Activated naive CD4-positive, alpha-beta T cell treated with anti-CD3 and anti-CD28 coated beads, Interleukin-2, amount 50 U/mL, for 24 hours (primary cell): ENCODE data around the gene PPP2CA.
"Not testable (repeated sequence)": the region's sequence is repeated elsewhere in the genome, so short reads cannot be mapped to it uniquely, and the experiment has no call there.

ENCODE experiments used
- H3K27ac Mint-ChIP-seq: one replicate; pipeline ENCODE4 v1.8.0; 2021; ENCODE audit warnings: mild to moderate bottlenecking, mixed read lengths
- H3K27me3 Mint-ChIP-seq: one replicate; pipeline ENCODE4 v1.8.0; 2021; ENCODE audit warnings: mixed read lengths
- H3K36me3 Mint-ChIP-seq: one replicate; pipeline ENCODE4 v1.8.0; 2021; ENCODE audit warnings: mixed read lengths
- H3K4me1 Mint-ChIP-seq: one replicate; pipeline ENCODE4 v1.8.0; 2021; ENCODE audit warnings: mixed read lengths
- H3K4me3 Mint-ChIP-seq: one replicate; pipeline ENCODE4 v1.8.0; 2021; ENCODE audit warnings: mild to moderate bottlenecking, mixed read lengths
- H3K9me3 Mint-ChIP-seq: one replicate; pipeline ENCODE4 v1.8.0; 2021; ENCODE audit warnings: mixed read lengths

PPP2CA gene

GRCh38 chr5:134224888-134225779 is 739 bp downstream of the PPP2CA start:
- H3K9me3 Mint-ChIP-seq = no peaks in the 10 kb centered on the region
- H3K4me1 Mint-ChIP-seq = peaks cover 51% of the 10 kb centered on the region
- peak overlapping the region; percentile 99 for H3K27ac Mint-ChIP-seq
- H3K27me3 Mint-ChIP-seq = no peaks in the 10 kb centered on the region
- H3K36me3 Mint-ChIP-seq = peaks cover 20% of the 10 kb centered on the region
- H3K4me3 Mint-ChIP-seq = peak overlapping the region; percentile 88

DNA sequence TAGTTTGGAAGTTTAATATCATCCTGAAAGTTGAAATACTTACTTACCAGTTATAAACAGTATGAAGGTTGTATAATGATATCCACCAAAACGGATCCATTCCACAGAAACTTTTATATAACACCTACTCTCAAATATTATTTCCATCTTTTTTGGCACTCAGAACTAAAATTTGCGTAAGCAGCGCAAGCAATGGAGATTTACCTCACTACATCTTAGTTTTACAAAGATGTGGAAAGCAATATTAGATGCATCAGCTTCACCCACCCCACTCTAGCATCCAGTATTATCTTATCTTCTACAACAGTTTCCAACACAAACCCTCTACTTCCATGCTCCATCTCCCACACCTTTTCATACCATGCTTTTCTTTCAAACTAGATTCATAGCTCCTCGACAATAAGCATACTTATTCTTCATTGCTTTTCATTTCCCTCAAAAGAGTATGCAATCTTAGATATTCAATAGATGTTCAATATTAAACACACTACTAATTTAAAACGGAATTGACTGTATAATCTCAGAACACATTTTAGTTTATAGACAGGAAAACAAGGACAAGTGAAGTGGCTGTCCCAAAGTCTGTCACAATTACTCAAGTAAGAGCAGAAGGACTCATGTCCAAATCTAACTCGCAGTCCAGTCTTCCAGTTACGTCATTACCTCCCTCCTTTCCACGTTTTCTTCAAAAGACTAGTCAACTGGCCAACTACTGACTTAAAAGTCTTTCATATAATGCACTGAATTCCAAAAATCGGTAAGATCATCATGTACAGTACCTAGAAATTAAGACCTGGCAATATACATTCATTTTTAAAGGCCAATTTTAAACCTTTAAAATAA is 2.2 kb downstream of the PPP2CA start:
- peak overlapping the region; percentile 31 for H3K27ac Mint-ChIP-seq

GRCh38 chr5:134221690-134222089 is 4.2 kb downstream of the PPP2CA start:
- H3K9me3 Mint-ChIP-seq, H3K27me3 Mint-ChIP-seq, H3K27ac Mint-ChIP-seq: not testable (repeated sequence)
- peak overlapping the region; percentile 61 for H3K4me3 Mint-ChIP-seq
- H3K36me3 Mint-ChIP-seq = peaks cover 23% of the 10 kb centered on the region
- peaks cover 75% of the 10 kb centered on the region for H3K4me1 Mint-ChIP-seq

More for the DNA sequence above, 2.2 kb downstream of the PPP2CA start:
- Mint-ChIP-seq H3K4me3 (peak overlapping the region; percentile 88), H3K4me1 (peaks cover 66% of the 10 kb centered on the region), H3K36me3 (peaks cover 22% of the 10 kb centered on the region), H3K27me3 (no peaks in the 10 kb centered on the region), H3K9me3 (no peaks in the 10 kb centered on the region)

GRCh38 chr5:134215757-134216156 is 10.1 kb downstream of the PPP2CA start:
- H3K36me3 Mint-ChIP-seq = peaks cover 10% of the 10 kb centered on the region
- no peaks in the 10 kb centered on the region for H3K9me3 Mint-ChIP-seq
- peaks cover 84% of the 10 kb centered on the region for H3K4me1 Mint-ChIP-seq
- no peaks in the 10 kb centered on the region for H3K27me3 Mint-ChIP-seq
- no peak overlapping the region for H3K27ac Mint-ChIP-seq
- H3K4me3 Mint-ChIP-seq = no peak overlapping the region

DNA sequence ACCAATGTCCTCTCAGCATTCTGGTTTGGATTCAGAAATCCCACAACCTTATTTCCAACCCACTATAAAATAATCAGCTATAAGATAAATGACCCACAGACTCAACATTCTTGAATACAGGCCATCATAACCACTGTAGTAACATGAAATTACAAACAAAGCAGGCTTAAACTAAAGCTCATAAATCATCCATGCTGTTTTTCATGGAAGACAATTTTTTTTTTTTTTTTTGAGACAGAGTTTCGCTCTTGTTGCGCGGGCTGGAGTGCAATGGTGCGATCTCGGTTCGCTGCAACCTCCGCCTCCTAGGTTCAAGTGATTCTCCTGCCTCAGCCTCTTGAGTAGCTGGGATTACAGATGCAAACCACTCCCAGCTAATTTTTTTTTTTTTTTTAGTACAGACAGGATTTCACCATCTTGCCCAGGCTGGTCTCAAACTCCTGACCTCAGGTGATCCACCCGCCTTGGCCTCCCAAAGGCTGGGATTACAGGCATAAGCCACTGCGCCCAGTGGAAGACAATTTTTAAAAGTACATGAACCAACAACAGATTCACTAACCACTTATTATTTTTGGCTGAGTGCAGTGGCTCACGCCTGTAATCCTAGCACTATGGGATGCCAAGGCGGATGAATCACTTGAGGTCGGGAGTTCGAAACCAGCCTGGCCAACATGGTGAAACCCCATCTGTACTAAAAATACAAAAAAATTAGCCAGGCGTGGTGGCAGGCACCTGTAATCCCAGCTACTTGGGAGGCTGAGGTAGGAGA is 14.4 kb downstream of the PPP2CA start:
- not testable (repeated sequence) for H3K4me3 Mint-ChIP-seq, H3K27me3 Mint-ChIP-seq, H3K9me3 Mint-ChIP-seq, H3K36me3 Mint-ChIP-seq
- Mint-ChIP-seq H3K4me1 (peaks cover 78% of the 10 kb centered on the region), H3K27ac (peak overlapping the region; percentile 65)

GRCh38 chr5:134209477-134210245 is 16.2 kb downstream of the PPP2CA start:
- peaks cover 76% of the 10 kb centered on the region for H3K4me1 Mint-ChIP-seq
- peaks cover 5% of the 10 kb centered on the region for H3K36me3 Mint-ChIP-seq
- no peaks in the 10 kb centered on the region for H3K27me3 Mint-ChIP-seq
- H3K27ac Mint-ChIP-seq = no peak overlapping the region
- no peak overlapping the region for H3K4me3 Mint-ChIP-seq
- H3K9me3 Mint-ChIP-seq = no peaks in the 10 kb centered on the region

GRCh38 chr5:134207696-134208095 is 18.2 kb downstream of the PPP2CA start:
- peaks cover 5% of the 10 kb centered on the region for H3K36me3 Mint-ChIP-seq
- H3K4me3 Mint-ChIP-seq = no peak overlapping the region
- H3K27me3 Mint-ChIP-seq = no peaks in the 10 kb centered on the region
- H3K9me3 Mint-ChIP-seq = no peaks in the 10 kb centered on the region
- peak overlapping the region; percentile 55 for H3K27ac Mint-ChIP-seq
- peaks cover 64% of the 10 kb centered on the region for H3K4me1 Mint-ChIP-seq

DNA sequence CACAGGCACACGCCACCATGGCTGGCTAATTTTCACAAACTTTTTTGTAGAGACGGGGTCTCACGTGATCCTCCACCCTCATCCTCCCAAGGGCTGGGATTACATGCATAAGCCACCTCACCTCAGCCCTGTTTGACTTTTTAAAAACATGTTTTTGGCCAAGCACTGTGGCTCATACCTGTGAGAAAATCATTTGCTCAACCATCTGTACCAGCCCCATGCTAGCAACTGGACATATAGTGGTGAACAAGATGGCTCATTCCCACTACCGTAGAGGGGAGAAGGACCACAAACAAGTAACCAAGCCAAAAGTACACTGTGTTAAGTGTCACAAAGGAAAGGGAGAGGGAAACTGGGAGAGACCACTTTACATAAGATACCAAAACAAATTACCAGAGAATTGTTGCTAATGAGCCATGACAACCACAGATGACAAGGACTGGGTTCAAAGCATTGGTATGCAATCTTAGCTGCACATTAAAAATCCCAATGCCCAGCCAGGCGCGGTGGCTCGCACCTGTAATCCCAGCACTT is 19.2 kb downstream of the PPP2CA start:
- no peak overlapping the region for H3K27ac Mint-ChIP-seq
- peaks cover 60% of the 10 kb centered on the region for H3K4me1 Mint-ChIP-seq
- H3K4me3 Mint-ChIP-seq = no peak overlapping the region

DNA sequence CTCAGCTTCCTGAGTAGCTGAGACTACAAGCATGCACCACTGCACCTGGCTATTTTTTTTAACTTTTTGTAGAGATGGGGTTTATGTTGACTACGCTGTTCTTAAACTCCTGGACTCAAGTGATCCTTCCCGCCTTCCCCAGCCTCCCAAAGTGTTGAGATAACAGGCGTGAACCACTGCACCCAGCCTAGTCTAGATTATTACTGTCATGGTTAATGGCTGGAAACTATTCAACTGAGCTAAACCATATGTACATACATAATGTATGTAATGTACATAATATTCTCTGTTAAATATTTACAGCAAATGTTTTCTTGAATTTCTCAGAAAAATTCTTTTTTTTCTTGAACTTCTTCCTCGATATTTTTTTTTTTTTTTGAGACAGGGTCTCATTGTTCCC is 21.3 kb downstream of the PPP2CA start:
- Mint-ChIP-seq H3K9me3 (no peaks in the 10 kb centered on the region), H3K36me3 (peaks cover 18% of the 10 kb centered on the region), H3K4me3 (no peak overlapping the region), H3K27me3 (no peaks in the 10 kb centered on the region), H3K27ac (peak overlapping the region; percentile 51), H3K4me1 (peaks cover 46% of the 10 kb centered on the region)

More for the DNA sequence above, 19.2 kb downstream of the PPP2CA start:
- peaks cover 10% of the 10 kb centered on the region for H3K36me3 Mint-ChIP-seq
- H3K27me3 Mint-ChIP-seq = no peaks in the 10 kb centered on the region
- no peaks in the 10 kb centered on the region for H3K9me3 Mint-ChIP-seq

DNA sequence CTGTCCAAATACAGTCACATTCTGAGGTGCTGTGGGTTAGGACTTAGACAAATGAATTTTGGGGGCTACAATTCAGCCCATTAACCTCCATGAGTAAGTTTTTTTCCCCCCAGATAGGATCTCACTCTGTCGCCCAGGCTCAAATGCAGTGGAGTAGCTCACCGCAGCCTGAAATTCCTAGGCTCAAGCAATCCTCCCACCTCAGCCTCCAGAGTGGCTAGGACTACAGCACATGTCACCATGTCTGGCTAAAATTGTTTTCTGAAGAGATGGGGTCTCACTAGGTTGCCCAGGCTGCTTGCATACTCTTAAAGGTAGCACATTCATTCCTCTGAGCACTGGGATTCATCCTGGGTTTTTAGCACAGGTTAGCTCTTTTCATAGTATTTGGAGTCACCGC is 22.2 kb downstream of the PPP2CA start:
- Mint-ChIP-seq H3K4me3 (no peak overlapping the region), H3K27ac (peak overlapping the region; percentile 55), H3K9me3 (no peaks in the 10 kb centered on the region), H3K27me3 (no peaks in the 10 kb centered on the region), H3K4me1 (peaks cover 36% of the 10 kb centered on the region), H3K36me3 (peaks cover 18% of the 10 kb centered on the region)

DNA sequence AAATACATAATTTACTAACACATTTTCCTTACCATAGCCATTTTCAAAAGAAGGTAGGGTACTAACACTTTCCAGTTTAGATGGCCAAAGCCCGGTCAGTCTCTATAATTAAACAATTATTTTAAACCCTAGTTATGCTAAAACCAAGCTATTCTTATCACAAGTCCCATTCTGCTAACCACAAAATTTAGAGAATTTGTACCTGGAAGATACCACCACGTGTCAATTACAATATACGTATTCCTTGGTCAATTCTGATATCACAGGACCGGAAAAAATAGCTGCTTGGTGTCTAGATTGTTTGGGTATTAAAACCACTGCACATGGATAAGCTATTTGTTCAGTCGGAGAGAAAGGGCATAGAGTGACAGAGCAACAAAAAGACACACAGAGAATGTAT is 30.2 kb downstream of the PPP2CA start:
- H3K4me3 Mint-ChIP-seq = no peak overlapping the region
- H3K27ac Mint-ChIP-seq = no peak overlapping the region
- peaks cover 13% of the 10 kb centered on the region for H3K36me3 Mint-ChIP-seq
- no peaks in the 10 kb centered on the region for H3K27me3 Mint-ChIP-seq
- no peaks in the 10 kb centered on the region for H3K4me1 Mint-ChIP-seq
- no peaks in the 10 kb centered on the region for H3K9me3 Mint-ChIP-seq

DNA sequence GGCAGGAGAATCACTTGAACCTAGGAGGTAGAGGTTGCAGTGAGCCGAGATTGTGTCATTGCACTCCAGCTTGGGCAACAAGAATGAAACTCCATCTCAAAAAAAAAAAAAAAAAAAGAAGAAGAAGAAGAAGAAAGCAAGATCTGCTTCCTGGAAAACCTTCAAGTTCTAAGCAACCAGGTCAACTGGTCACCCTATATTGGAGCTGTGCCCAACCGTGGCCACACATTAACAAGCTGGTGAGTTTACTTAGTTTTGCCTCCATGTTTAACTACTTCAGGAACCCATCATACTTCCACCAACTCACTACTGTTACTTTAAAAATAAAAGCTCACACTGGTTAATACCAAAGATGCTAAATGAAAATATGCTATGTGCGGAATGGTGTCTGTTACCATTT is 36.8 kb downstream of the PPP2CA start:
- H3K27me3 Mint-ChIP-seq = no peaks in the 10 kb centered on the region
- no peak overlapping the region for H3K27ac Mint-ChIP-seq
- H3K9me3 Mint-ChIP-seq = no peaks in the 10 kb centered on the region
- H3K36me3 Mint-ChIP-seq = no peaks in the 10 kb centered on the region
- no peak overlapping the region for H3K4me3 Mint-ChIP-seq
- H3K4me1 Mint-ChIP-seq = no peaks in the 10 kb centered on the region

DNA sequence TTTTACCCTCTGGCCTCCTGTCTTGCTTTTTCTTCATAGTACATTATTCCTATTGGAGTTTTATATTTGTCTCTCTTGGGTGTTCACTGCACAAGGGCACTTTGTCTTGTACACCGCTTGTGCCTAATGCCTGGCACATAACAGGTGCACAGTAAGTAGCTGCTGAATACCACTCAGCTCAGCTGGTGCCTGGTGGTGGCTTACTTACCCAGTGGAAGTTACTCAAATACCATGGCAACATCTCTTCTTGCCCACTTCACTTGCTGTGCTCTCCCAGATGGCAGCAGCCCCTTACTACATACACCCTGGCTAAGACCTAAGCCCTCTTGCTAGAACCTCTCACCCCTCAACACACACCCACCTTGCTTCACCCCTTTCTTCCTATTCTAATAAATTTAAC is 37.8 kb downstream of the PPP2CA start:
- H3K36me3 Mint-ChIP-seq = no peaks in the 10 kb centered on the region
- H3K4me3 Mint-ChIP-seq = no peak overlapping the region
- no peaks in the 10 kb centered on the region for H3K4me1 Mint-ChIP-seq
- H3K27ac Mint-ChIP-seq = no peak overlapping the region
- H3K9me3 Mint-ChIP-seq = no peaks in the 10 kb centered on the region
- H3K27me3 Mint-ChIP-seq = no peaks in the 10 kb centered on the region

GRCh38 chr5:134184155-134185135 is 41.4 kb downstream of the PPP2CA start:
- H3K4me1 Mint-ChIP-seq = no peaks in the 10 kb centered on the region
- no peaks in the 10 kb centered on the region for H3K27me3 Mint-ChIP-seq
- H3K4me3 Mint-ChIP-seq = no peak overlapping the region
- no peaks in the 10 kb centered on the region for H3K36me3 Mint-ChIP-seq
- H3K9me3 Mint-ChIP-seq = no peaks in the 10 kb centered on the region
- H3K27ac Mint-ChIP-seq = no peak overlapping the region
